Neural cell (in vitro differentiated cells): ENCODE measurements around the gene GPR157. TPM values are rescaled to one million over a fixed set of nuclear protein-coding genes. Genes with fewer than 3 reads are reported as not detected.

Experiments
- H2AFZ ChIP-seq: fragments of 200-600, 300-800 bp; sonication (generic), shearing (Covaris generic); 2 replicates; pipeline ENCODE4 v1.6.0; 2014; ENCODE audit warnings: low read depth, mild to moderate bottlenecking, antibody characterized with exemption, low read length, moderate library complexity
- H3F3A ChIP-seq: fragments of 200-600 bp; shearing (Covaris generic); 2 replicates; pipeline ENCODE4 v1.6.1; 2016; ENCODE audit warnings: mild to moderate bottlenecking, moderate library complexity, mixed read lengths, antibody characterized with exemption, low read length; ENCODE audit not compliant: insufficient read depth, poor library complexity, severe bottlenecking
- H3K27ac ChIP-seq: fragments of 200-600, 300-800 bp; sonication (generic), shearing (Covaris generic); 2 replicates; pipeline ENCODE4 v1.5.1; 2014; ENCODE audit warnings: mild to moderate bottlenecking, low read length, moderate library complexity
- H3K27me3 ChIP-seq: fragments of 300-800, 200-600 bp; sonication (generic), shearing (Covaris generic); 2 replicates; pipeline ENCODE4 v1.6.0; 2014; ENCODE audit warnings: mild to moderate bottlenecking, low read depth, low read length, moderate library complexity; ENCODE audit not compliant: insufficient read depth
- H3K36me3 ChIP-seq: fragments of 300-800, 200-600 bp; sonication (generic), shearing (Covaris generic); 2 replicates; pipeline ENCODE4 v1.5.1; 2014; ENCODE audit warnings: mild to moderate bottlenecking, antibody characterized with exemption, low read length, moderate library complexity; ENCODE audit not compliant: insufficient read depth
- H3K4me2 ChIP-seq: fragments of 300-800, 200-600 bp; sonication (generic), shearing (Covaris generic); 2 replicates; pipeline ENCODE4 v1.6.0; 2014; ENCODE audit warnings: mild to moderate bottlenecking, low read length
- H3K4me3 ChIP-seq: fragments of 300-800, 200-600 bp; sonication (generic), shearing (Covaris generic); 2 replicates; pipeline ENCODE4 v1.5.1; 2014; ENCODE audit warnings: mild to moderate bottlenecking, low read length, moderate library complexity
- H3K79me2 ChIP-seq: fragments of 200-600 bp; shearing (Covaris generic); replicated peaks from 2 replicates; pipeline ENCODE4 v1.6.0; 2014; ENCODE audit warnings: mild to moderate bottlenecking, low read length, moderate library complexity; ENCODE audit not compliant: insufficient read depth
- H3K9ac ChIP-seq: fragments of 300-800, 200-600 bp; sonication (generic), shearing (Covaris generic); 2 replicates; pipeline ENCODE4 v1.6.1; 2016; ENCODE audit warnings: mild to moderate bottlenecking, low read length, mixed read lengths
- H3K9me2 ChIP-seq: fragments of 200-600 bp; shearing (Covaris generic); 2 replicates; pipeline ENCODE4 v1.6.1; 2016; ENCODE audit warnings: mild to moderate bottlenecking, low read length, mixed read lengths; ENCODE audit not compliant: insufficient read depth
- H3K9me3 ChIP-seq: fragments of 200-600, 300-800 bp; sonication (generic), shearing (Covaris generic); 2 replicates; pipeline ENCODE4 v1.6.1; 2016; ENCODE audit warnings: mild to moderate bottlenecking, mixed run types, low read length, moderate library complexity, mixed read lengths
- H4K20me1 ChIP-seq: fragments of 200-600 bp; shearing (Covaris generic); 2 replicates; pipeline ENCODE4 v1.6.1; 2016; ENCODE audit warnings: mild to moderate bottlenecking, mixed run types; ENCODE audit not compliant: insufficient read depth
- CTCF ChIP-seq: fragments of 450-650 bp; IDR thresholded peaks from 2 replicates; pipeline ENCODE4 v1.5.1; 2014; ENCODE audit warnings: antibody characterized with exemption, mild to moderate bottlenecking, moderate library complexity; ENCODE audit not compliant: poor library complexity, severe bottlenecking
- EP300 ChIP-seq: fragments of 450-650 bp; conservative IDR thresholded peaks from 2 replicates; pipeline ENCODE4 v1.6.1; 2014; ENCODE audit warnings: antibody characterized with exemption, mild to moderate bottlenecking, moderate library complexity; ENCODE audit not compliant: poor library complexity, severe bottlenecking
- EZH2 ChIP-seq: fragments of 200-600, 300-800 bp; shearing (Covaris generic), sonication (generic); IDR thresholded peaks from 2 replicates; pipeline ENCODE4 v1.6.1; 2014; ENCODE audit warnings: antibody characterized with exemption, low read length, borderline replicate concordance, mild to moderate bottlenecking; ENCODE audit not compliant: insufficient read depth, poor library complexity, severe bottlenecking
- MXI1 ChIP-seq: fragments of 450-650 bp; conservative IDR thresholded peaks from 2 replicates; pipeline ENCODE4 v1.6.1; 2014; ENCODE audit warnings: antibody characterized with exemption, mild to moderate bottlenecking; ENCODE audit not compliant: poor library complexity, severe bottlenecking
- POLR2AphosphoS5 ChIP-seq: IDR thresholded peaks from 2 replicates; pipeline ENCODE4 v1.6.1; 2012
- RAD21 ChIP-seq: fragments of 450-650 bp; conservative IDR thresholded peaks from 2 replicates; pipeline ENCODE4 v1.6.1; 2014; ENCODE audit warnings: antibody characterized with exemption, mild to moderate bottlenecking, moderate library complexity
- REST ChIP-seq: IDR thresholded peaks from 2 replicates; pipeline ENCODE4 v1.6.1; 2012; ENCODE audit warnings: borderline replicate concordance
- SMC3 ChIP-seq: fragments of 450-650 bp; conservative IDR thresholded peaks from 2 replicates; pipeline ENCODE4 v1.6.1; 2014; ENCODE audit warnings: antibody characterized with exemption, mild to moderate bottlenecking, moderate library complexity; ENCODE audit not compliant: poor library complexity
- TAF1 ChIP-seq: IDR thresholded peaks from 2 replicates; pipeline ENCODE4 v1.6.1; 2012; ENCODE audit warnings: low read depth
- polyA plus RNA-seq: library from polyadenylated mRNA; depleted of rRNA; stranded (reverse); fragments of >200 nt; gene quantifications from 2 replicates; pipeline ENCODE4 v1.2.3, GENCODE V29; 2014

Gene GPR157
- polyA plus RNA-seq, 1 donor from 2014 or later, result not detected

- Histone ChIP-seq H4K20me1 (no peaks in the 10 kb centered on the region), H3K27me3 (no peaks in the 10 kb centered on the region), H3K27ac (no peak overlapping the region), H3K9ac (no peak overlapping the region), H3K4me2 (no peak overlapping the region), H3K9me2 (no peaks in the 10 kb centered on the region), H3K79me2 (no peaks in the 10 kb centered on the region), H3F3A (no peaks in the 10 kb centered on the region), H3K4me3 (no peak overlapping the region), H3K9me3 (no peaks in the 10 kb centered on the region), H2AFZ (no peak overlapping the region), H3K36me3 (no peaks in the 10 kb centered on the region)
- TF ChIP-seq EZH2 (no peak), SMC3 (no peak), MXI1 (no peak), REST (no peak), CTCF (no peak), RAD21 (no peak), EP300 (no peak), POLR2AphosphoS5 (no peak), TAF1 (no peak)
These were observed 35.8 kb downstream of the GPR157 start for GRCh38 chr1:9093091-9093490.

GRCh38 chr1:9088807-9089206, 40.1 kb downstream of the GPR157 start:
- Histone ChIP-seq H3K4me2 (no peak overlapping the region), H3K27me3 (no peaks in the 10 kb centered on the region), H2AFZ (no peak overlapping the region), H3K9me3 (no peaks in the 10 kb centered on the region), H3K9me2 (no peaks in the 10 kb centered on the region), H3K9ac (no peak overlapping the region), H3F3A (no peaks in the 10 kb centered on the region), H3K4me3 (no peak overlapping the region), H3K36me3 (no peaks in the 10 kb centered on the region), H3K79me2 (no peaks in the 10 kb centered on the region), H4K20me1 (no peaks in the 10 kb centered on the region), H3K27ac (no peak overlapping the region)
- no peak for TF ChIP-seq POLR2AphosphoS5
- TF ChIP-seq SMC3, result no peak
- TF ChIP-seq RAD21, result no peak
- TF ChIP-seq TAF1, result no peak
- no peak for TF ChIP-seq CTCF
- no peak for TF ChIP-seq MXI1
- no peak for TF ChIP-seq EZH2
